K562 (cell line): ENCODE results near the gene TMEM30A. TPM values are rescaled to one million over a fixed set of nuclear protein-coding genes. Genes with fewer than 3 reads are reported as not detected.

ENCODE experiments used
- CEBPG ChIP-seq, 3 experiments: fragments of 200-800 bp in 1 of 3; sonication (Bioruptor generic) in 1 of 3; sonication (generic) in 1 of 3; formaldehyde crosslinking in 1 of 3; IDR thresholded peaks in 2 of 3; conservative IDR thresholded peaks in 1 of 3; 2 replicates each; pipeline versions ENCODE4 v1.6.1 to v1.8.0; 2016 to 2022; ENCODE audit warnings: missing compliant biosample characterization in 2 of 3, missing genetic modification characterization in 2 of 3, mild to moderate bottlenecking in 1 of 3, missing genetic modification reagents in 1 of 3
- CHD2 ChIP-seq: IDR thresholded peaks from 2 replicates; pipeline ENCODE4 v1.6.1; 2011; ENCODE audit warnings: low read depth, low read length
- HMBOX1 ChIP-seq: sonication (generic); IDR thresholded peaks from 2 replicates; pipeline ENCODE4 v1.6.1; 2016
- MCM5 ChIP-seq: fragments of 450-650 bp; IDR thresholded peaks from 2 replicates; pipeline ENCODE4 v1.6.1; 2016; ENCODE audit warnings: low read depth
- MTA3 ChIP-seq: fragments of 450-650 bp; formaldehyde crosslinking; IDR thresholded peaks from 2 replicates; pipeline ENCODE4 v1.6.1; 2017; ENCODE audit warnings: mild to moderate bottlenecking, borderline replicate concordance
- RNF2 ChIP-seq: sonication (generic); IDR thresholded peaks from 2 replicates; pipeline ENCODE4 v1.6.1; 2016
- SOX6 ChIP-seq: fragments of 450-650 bp; IDR thresholded peaks from 2 replicates; pipeline ENCODE4 v1.6.1; 2014; ENCODE audit warnings: mild to moderate bottlenecking
- ZNF589 ChIP-seq: fragments of 200-800 bp; sonication (Bioruptor generic); IDR thresholded peaks from 2 replicates; pipeline ENCODE4 v1.6.1; 2016; ENCODE audit warnings: low read depth, missing genetic modification characterization, missing compliant biosample characterization
- polyA plus RNA-seq, 8 experiments: library from polyadenylated mRNA; depleted of rRNA in 4 of 8; stranded (reverse) in 5 of 8; unstranded in 3 of 8; fragments of >200 nt; fragmentation: Nextera tagmentation in 2 of 8; fragmentation: Illumina TruSeq in 1 of 8; extraction: Ambion mirVana in 2 of 8; extraction: Trizol in 1 of 8; gene quantifications; 2 replicates each; pipeline versions ENCODE4 v1.2.1 to v1.2.3, GENCODE V29; 2011 to 2014; ENCODE audit warnings: inconsistent platforms in 1 of 8, missing spikeins in 1 of 8
- total RNA-seq, 7 experiments: library from RNA; depleted of rRNA in 6 of 7; stranded (reverse); fragments of >200 nt in 6 of 7; fragmentation: Illumina TruSeq in 2 of 7; extraction: Trizol in 2 of 7; gene quantifications; 2 replicates each; pipeline versions ENCODE4 v1.2.1 to v1.2.3, GENCODE V29; 2011 to 2021; ENCODE audit warnings: low replicate concordance in 1 of 7
- TF ChIP-seq, protein P1 (sequence below): fragments of 150-350 bp; IDR thresholded peaks from 2 replicates; pipeline ENCODE4 v1.6.1; 2014; ENCODE audit warnings: low read depth, mild to moderate bottlenecking, low read length, borderline replicate concordance

The TMEM30A gene
- total and polyA plus RNA-seq, 9 of the 15 experiments (the other 6 are each of a cell fraction or from before 2014, with no cell fraction given) = 6.5 to 31.2 (median 16.3) TPM

GRCh38 chr6:75217193-75217592 is 67.4 kb downstream of the TMEM30A start (continued):
- TF ChIP-seq, protein P1, sequence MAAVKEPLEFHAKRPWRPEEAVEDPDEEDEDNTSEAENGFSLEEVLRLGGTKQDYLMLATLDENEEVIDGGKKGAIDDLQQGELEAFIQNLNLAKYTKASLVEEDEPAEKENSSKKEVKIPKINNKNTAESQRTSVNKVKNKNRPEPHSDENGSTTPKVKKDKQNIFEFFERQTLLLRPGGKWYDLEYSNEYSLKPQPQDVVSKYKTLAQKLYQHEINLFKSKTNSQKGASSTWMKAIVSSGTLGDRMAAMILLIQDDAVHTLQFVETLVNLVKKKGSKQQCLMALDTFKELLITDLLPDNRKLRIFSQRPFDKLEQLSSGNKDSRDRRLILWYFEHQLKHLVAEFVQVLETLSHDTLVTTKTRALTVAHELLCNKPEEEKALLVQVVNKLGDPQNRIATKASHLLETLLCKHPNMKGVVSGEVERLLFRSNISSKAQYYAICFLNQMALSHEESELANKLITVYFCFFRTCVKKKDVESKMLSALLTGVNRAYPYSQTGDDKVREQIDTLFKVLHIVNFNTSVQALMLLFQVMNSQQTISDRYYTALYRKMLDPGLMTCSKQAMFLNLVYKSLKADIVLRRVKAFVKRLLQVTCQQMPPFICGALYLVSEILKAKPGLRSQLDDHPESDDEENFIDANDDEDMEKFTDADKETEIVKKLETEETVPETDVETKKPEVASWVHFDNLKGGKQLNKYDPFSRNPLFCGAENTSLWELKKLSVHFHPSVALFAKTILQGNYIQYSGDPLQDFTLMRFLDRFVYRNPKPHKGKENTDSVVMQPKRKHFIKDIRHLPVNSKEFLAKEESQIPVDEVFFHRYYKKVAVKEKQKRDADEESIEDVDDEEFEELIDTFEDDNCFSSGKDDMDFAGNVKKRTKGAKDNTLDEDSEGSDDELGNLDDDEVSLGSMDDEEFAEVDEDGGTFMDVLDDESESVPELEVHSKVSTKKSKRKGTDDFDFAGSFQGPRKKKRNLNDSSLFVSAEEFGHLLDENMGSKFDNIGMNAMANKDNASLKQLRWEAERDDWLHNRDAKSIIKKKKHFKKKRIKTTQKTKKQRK = no peak
- TF ChIP-seq ZNF589 (CRISPR knock-in tag) = no peak
- no peak for TF ChIP-seq HMBOX1
- no peak for TF ChIP-seq RNF2
- no peak for TF ChIP-seq MCM5
- TF ChIP-seq MTA3 = no peak
- TF ChIP-seq CHD2 = no peak
- no peak for TF ChIP-seq CEBPG (CRISPR knock-in tag; IDR thresholded peaks at IDR 0.05)
- no peak for TF ChIP-seq CEBPG (tag; conservative IDR thresholded peaks at IDR 0.05 in 1 of 2, IDR thresholded peaks at IDR 0.05 in 1 of 2)
- peak; percentile 43; the same call in 1 of the 2 replicates for TF ChIP-seq SOX6
